DOHH2 (cell line): ENCODE data around the gene CFAP300.

Experiments used
- H3F3A ChIP-seq: fragments of 200-600 bp; sonication (generic), shearing (Covaris generic); 2 replicates; pipeline ENCODE4 v1.6.0; 2016; ENCODE audit warnings: antibody characterized with exemption, mild to moderate bottlenecking; ENCODE audit not compliant: control insufficient read depth, insufficient read depth
- H3K27ac ChIP-seq: fragments of 200-600 bp; sonication (generic); 2 replicates; pipeline ENCODE4 v1.5.1; 2014; ENCODE audit warnings: low read depth, mild to moderate bottlenecking, low read length, moderate library complexity
- H3K27me3 ChIP-seq: fragments of 200-600 bp; sonication (generic); 2 replicates; pipeline ENCODE4 v1.6.1; 2014; ENCODE audit warnings: mild to moderate bottlenecking, low read length, mixed read lengths; ENCODE audit not compliant: control insufficient read depth
- H3K36me3 ChIP-seq: fragments of 200-600 bp; sonication (generic); 2 replicates; pipeline ENCODE4 v1.6.1; 2014; ENCODE audit warnings: mild to moderate bottlenecking, low read length, moderate library complexity, mixed read lengths; ENCODE audit not compliant: control insufficient read depth
- H3K4me1 ChIP-seq: fragments of 200-600 bp; sonication (generic); 2 replicates; pipeline ENCODE4 v1.6.1; 2014; ENCODE audit warnings: mild to moderate bottlenecking, low read length, mixed read lengths; ENCODE audit not compliant: control insufficient read depth
- H3K4me2 ChIP-seq: fragments of 200-600 bp; sonication (generic); 2 replicates; pipeline ENCODE4 v1.6.0; 2014; ENCODE audit warnings: mild to moderate bottlenecking, low read length, moderate library complexity
- H3K4me3 ChIP-seq: fragments of 200-600 bp; sonication (generic); 2 replicates; pipeline ENCODE4 v1.5.1; 2014; ENCODE audit warnings: mild to moderate bottlenecking, low read length, mixed read lengths
- H3K79me2 ChIP-seq: fragments of 200-600 bp; sonication (generic); 2 replicates; pipeline ENCODE4 v1.6.1; 2014; ENCODE audit warnings: mild to moderate bottlenecking, low read length, mixed read lengths; ENCODE audit not compliant: control insufficient read depth
- H3K9me2 ChIP-seq: fragments of 200-600 bp; sonication (generic); replicated peaks from 2 replicates; pipeline ENCODE4 v1.6.1; 2014; ENCODE audit warnings: mild to moderate bottlenecking, low read length, mixed read lengths; ENCODE audit not compliant: control insufficient read depth
- H3K9me3 ChIP-seq: fragments of 200-600 bp; sonication (generic); 2 replicates; pipeline ENCODE4 v1.6.1; 2014; ENCODE audit warnings: antibody characterized with exemption, low read length, mixed read lengths; ENCODE audit not compliant: control insufficient read depth, insufficient read depth
- H4K20me1 ChIP-seq: fragments of 200-600 bp; sonication (generic); 2 replicates; pipeline ENCODE4 v1.6.0; 2014; ENCODE audit warnings: low read depth, mild to moderate bottlenecking, antibody characterized with exemption, low read length, moderate library complexity; ENCODE audit not compliant: control insufficient read depth, insufficient read depth
- CTCF ChIP-seq: fragments of 200-600 bp; sonication (generic); IDR thresholded peaks from one replicate; pipeline ENCODE4 v1.5.1; 2014; ENCODE audit warnings: antibody characterized with exemption, mild to moderate bottlenecking, low read depth, low read length; ENCODE audit not compliant: poor library complexity, severe bottlenecking
- EZH2phosphoT487 ChIP-seq: fragments of 200-600 bp; sonication (generic); IDR thresholded peaks from 2 replicates; pipeline ENCODE4 v1.6.1; 2017; ENCODE audit warnings: borderline replicate concordance, mild to moderate bottlenecking, antibody characterized with exemption, low read length, moderate library complexity, mixed read lengths

CFAP300 gene

GRCh38 chr11:102120437-102120973 lies 73.3 kb downstream of the CFAP300 start:
- no peaks in the 10 kb centered on the region for H3K9me3 ChIP-seq
- no peak overlapping the region for H3K4me2 ChIP-seq
- peaks cover 3% of the 10 kb centered on the region; the same call in 1 of the 2 replicates for H3K27me3 ChIP-seq
- no peaks in the 10 kb centered on the region for H3K79me2 ChIP-seq
- no peaks in the 10 kb centered on the region for H4K20me1 ChIP-seq
- no peaks in the 10 kb centered on the region for H3K36me3 ChIP-seq
- no peak for TF ChIP-seq EZH2phosphoT487
- H3F3A ChIP-seq = no peaks in the 10 kb centered on the region
- no peaks in the 10 kb centered on the region for H3K9me2 ChIP-seq
- no peaks in the 10 kb centered on the region for H3K4me1 ChIP-seq
- no peak overlapping the region for H3K4me3 ChIP-seq
- no peak overlapping the region for H3K27ac ChIP-seq

GRCh38 chr11:102121329-102121728 lies 74.1 kb downstream of the CFAP300 start:
- Histone ChIP-seq H4K20me1 (no peaks in the 10 kb centered on the region), H3K27me3 (no peaks in the 10 kb centered on the region), H3K36me3 (no peaks in the 10 kb centered on the region), H3K27ac (no peak overlapping the region), H3K79me2 (no peaks in the 10 kb centered on the region), H3K9me2 (no peaks in the 10 kb centered on the region), H3K4me1 (no peaks in the 10 kb centered on the region), H3F3A (no peaks in the 10 kb centered on the region), H3K9me3 (no peaks in the 10 kb centered on the region), H3K4me2 (no peak overlapping the region), H3K4me3 (no peak overlapping the region)
- TF ChIP-seq EZH2phosphoT487 (no peak), CTCF (no peak)
